HG03045 (cell line): ENCODE results near the gene CDKAL1.
"Not testable (repeated sequence)": the region's sequence is repeated elsewhere in the genome, so short reads cannot be mapped to it uniquely, and the experiment has no call there.

Experiments
- ATAC-seq: cut with Tn5 transposase; IDR thresholded peaks from one replicate; pipeline ENCODE4 v1.9.1; 2021; ENCODE audit warnings: mild to moderate bottlenecking, moderate library complexity; ENCODE audit not compliant: unreplicated experiment

Gene CDKAL1

GRCh38 chr6:20534295-20535262 lies at the start of gene CDKAL1:
TSS of gene CDKAL1 (plus strand) at chr6:20534457. CDS start at chr6:20546351, 11,894 bp downstream.
- ATAC-seq, result peak; percentile 91

- ATAC-seq, result no peak
Measured at GRCh38 chr6:20486641-20487040, 47.6 kb upstream of the CDKAL1 start.

- ATAC-seq, result no peak
Measured at GRCh38 chr6:20487669-20488375, 46.4 kb upstream of the CDKAL1 start.

- ATAC-seq, result no peak
Measured at GRCh38 chr6:20490591-20490990, 43.7 kb upstream of the CDKAL1 start.

GRCh38 chr6:20492099-20492498 lies 42.2 kb upstream of the CDKAL1 start:
- ATAC-seq, result no peak

GRCh38 chr6:20497216-20498040 lies 36.8 kb upstream of the CDKAL1 start:
- ATAC-seq, result no peak

GRCh38 chr6:20498041-20498385 lies 36.2 kb upstream of the CDKAL1 start:
- no peak for ATAC-seq

- ATAC-seq, result no peak
Measured at GRCh38 chr6:20509212-20509611, 25.0 kb upstream of the CDKAL1 start.

GRCh38 chr6:20511852-20512251 lies 22.4 kb upstream of the CDKAL1 start:
- ATAC-seq, result no peak

- not testable (repeated sequence) for ATAC-seq
Measured at GRCh38 chr6:20525208-20525607, 9.0 kb upstream of the CDKAL1 start.

- not testable (repeated sequence) for ATAC-seq
Measured at GRCh38 chr6:20529086-20529448, 5.2 kb upstream of the CDKAL1 start.

- ATAC-seq, result no peak
Measured at GRCh38 chr6:20532881-20533280, 1.4 kb upstream of the CDKAL1 start.

GRCh38 chr6:20533746-20534294 lies 437 bp upstream of the CDKAL1 start:
- ATAC-seq, result no peak

- no peak for ATAC-seq
Measured at GRCh38 chr6:20538131-20538662, 3.9 kb downstream of the CDKAL1 start.

- no peak for ATAC-seq
Measured at GRCh38 chr6:20538907-20539306, 4.7 kb downstream of the CDKAL1 start.

GRCh38 chr6:20539387-20539786 lies 5.1 kb downstream of the CDKAL1 start:
- ATAC-seq, result no peak

GRCh38 chr6:20540683-20541082 lies 6.4 kb downstream of the CDKAL1 start:
- ATAC-seq, result no peak

GRCh38 chr6:20541382-20541781 lies 7.1 kb downstream of the CDKAL1 start:
- ATAC-seq, result no peak

- peak; percentile 98 for ATAC-seq
Measured at GRCh38 chr6:20542927-20543602, 8.8 kb downstream of the CDKAL1 start.

- ATAC-seq, result no peak
Measured at GRCh38 chr6:20548264-20548663, 14.0 kb downstream of the CDKAL1 start.
